HG02763 (cell line): Measurements from ENCODE around the gene OR10W1.

Experiments used
- ATAC-seq: cut with Tn5 transposase; IDR thresholded peaks from one replicate; pipeline ENCODE4 v1.9.1; 2021; ENCODE audit warnings: mild to moderate bottlenecking, moderate library complexity; ENCODE audit not compliant: unreplicated experiment

OR10W1 gene, protein sequence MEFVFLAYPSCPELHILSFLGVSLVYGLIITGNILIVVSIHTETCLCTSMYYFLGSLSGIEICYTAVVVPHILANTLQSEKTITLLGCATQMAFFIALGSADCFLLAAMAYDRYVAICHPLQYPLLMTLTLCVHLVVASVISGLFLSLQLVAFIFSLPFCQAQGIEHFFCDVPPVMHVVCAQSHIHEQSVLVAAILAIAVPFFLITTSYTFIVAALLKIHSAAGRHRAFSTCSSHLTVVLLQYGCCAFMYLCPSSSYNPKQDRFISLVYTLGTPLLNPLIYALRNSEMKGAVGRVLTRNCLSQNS

DNA sequence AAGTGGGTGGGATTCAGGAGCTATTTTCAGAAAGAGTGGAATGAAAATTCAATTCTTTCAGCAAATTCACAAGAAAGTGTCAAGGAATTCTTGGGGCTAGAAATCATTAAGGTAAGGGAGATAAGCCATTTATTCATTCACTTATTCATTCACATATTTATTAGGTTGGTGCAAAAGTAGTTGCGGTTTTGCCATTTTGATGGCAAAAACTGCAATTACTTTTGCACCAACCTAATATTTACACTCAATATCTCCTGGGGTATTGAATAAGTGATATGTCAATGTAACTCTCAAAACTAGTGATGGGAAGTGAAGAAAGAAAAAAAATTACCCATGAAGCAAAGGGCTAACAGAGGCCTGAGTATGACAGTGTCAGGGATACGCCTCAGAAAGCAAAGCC lies at the start of gene OR10W1:
Gene OR10W1 (minus strand): TSS at position 119 of the 400 bp plus-strand sequence. CDS start 402 bp downstream, outside the sequence.
- no peak for ATAC-seq

- no peak for ATAC-seq
Measured at GRCh38 chr11:58316142-58316541, 48.1 kb upstream of the OR10W1 start.

DNA sequence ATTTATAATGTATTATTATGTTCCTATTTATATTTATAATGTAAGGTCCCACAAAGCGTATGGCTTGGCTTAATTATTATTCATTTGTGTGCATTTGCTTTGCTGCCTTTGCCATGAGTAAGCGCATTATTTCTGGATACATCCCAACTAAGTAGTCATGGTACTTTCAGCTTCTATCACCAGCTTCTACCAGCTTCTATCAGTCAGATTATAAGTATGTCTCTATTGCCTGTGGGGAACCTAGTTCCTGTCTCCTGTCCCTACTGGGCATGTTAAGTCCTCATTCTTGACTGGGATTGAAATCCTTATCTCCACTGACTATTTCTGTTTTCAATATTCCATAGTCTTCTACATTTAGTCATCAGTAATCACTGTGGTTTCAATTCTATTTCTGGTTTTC lies 33.5 kb upstream of the OR10W1 start:
- no peak for ATAC-seq

GRCh38 chr11:58292017-58292416 lies 24.0 kb upstream of the OR10W1 start:
- no peak for ATAC-seq

- ATAC-seq, result no peak
Measured at GRCh38 chr11:58289266-58289665, 21.2 kb upstream of the OR10W1 start.

- ATAC-seq, result peak; percentile 64
Measured at GRCh38 chr11:58286249-58286648, 18.2 kb upstream of the OR10W1 start.

- no peak for ATAC-seq
Measured at GRCh38 chr11:58285483-58286040, 17.5 kb upstream of the OR10W1 start.

DNA sequence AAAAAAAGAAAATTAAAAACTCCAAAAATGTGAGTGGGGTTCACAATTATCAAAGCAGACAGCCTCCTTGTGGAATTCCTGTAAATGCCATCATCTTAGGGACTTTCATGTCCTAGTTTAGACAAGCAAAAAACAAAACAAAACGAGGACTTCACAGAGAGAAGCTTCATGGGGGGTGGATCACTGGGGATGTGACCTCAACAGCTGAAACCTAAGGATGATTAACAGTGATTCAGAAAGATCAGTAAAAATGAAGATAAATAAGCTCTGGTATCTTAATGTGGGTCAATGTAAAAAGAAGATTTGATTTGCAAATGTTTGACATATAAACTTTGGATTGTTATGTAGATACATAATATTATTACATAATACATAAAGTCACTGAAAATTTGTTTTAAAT lies 8.1 kb upstream of the OR10W1 start:
- ATAC-seq, result no peak

- no peak for ATAC-seq
Measured at GRCh38 chr11:58275002-58275401, 6.9 kb upstream of the OR10W1 start.

DNA sequence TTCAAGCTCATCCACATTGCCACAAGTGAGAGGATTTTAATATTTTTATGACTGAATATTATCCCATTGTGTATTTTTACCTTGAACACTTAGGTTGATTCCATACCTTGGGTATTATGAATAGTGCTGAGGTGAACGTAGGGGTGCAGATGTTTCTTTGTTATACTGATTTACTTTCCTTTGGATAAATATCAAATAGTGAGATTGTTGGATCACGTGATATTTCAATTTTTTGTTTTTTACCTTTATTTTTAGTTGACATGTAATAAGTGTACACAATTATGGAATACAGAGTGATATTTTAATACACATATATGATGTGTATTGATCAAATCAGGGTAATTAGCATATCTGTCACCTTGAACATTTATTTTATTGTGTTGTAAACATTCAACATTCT lies 8.1 kb downstream of the OR10W1 start:
- ATAC-seq, result no peak

DNA sequence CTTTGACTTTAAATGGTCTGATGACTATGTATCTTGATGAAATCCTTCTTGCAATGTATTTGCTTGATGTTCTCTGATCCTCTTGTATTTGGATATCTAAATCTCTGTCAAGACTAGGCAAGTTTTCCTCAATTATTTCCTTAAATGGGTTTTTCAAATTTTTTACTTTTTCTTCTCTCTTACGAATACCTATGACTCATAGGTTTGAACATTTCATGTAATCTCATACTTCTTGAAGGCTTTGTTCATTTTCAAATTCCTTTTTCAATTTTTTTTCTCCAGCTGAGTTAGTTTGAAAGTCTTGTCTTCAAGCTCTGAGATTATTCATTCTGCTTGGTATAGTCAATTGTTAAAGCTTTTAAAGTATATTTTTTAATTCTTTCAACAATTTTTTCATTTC lies 13.1 kb downstream of the OR10W1 start:
- no peak for ATAC-seq

DNA sequence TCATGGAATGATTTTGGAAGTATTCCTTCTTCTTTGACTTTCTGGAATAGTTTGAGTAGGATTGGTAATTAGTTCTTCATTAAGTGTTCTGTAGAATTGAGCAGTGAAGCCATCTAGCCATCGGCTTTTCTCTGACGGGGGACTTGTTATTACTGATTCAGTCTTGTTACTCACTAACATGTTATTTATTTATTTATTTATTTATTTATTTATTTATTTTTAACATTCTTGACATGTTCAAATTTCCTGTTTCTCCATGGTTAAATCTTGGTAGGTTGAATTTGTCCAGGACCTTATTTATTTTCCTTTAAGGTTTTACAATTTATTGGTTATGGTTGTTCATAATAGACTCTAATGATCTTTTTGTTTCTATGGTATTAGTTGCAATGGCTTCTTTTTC lies 24.1 kb downstream of the OR10W1 start:
- no peak for ATAC-seq

- no peak for ATAC-seq
Measured at GRCh38 chr11:58227956-58228615, 40.0 kb downstream of the OR10W1 start.

DNA sequence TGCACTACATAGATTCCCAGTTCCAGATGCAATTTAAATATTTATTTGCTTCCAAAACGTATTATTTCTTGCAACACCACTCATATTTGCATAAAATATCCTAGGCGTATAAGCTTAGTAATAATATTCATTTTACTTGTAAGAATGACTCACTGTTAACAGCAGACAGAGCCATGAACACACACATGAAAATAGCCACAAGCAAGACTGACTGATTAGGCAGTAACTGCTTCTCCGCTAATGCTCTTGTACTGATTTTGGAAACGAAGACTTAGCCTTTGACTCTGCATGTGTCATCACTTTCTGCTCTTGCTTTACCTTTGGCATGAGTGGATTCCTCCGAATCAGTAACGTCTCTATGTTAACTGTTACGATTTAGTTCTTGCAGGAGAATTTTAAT lies 45.3 kb downstream of the OR10W1 start:
- no peak for ATAC-seq
